ENCODE data around the gene BRCC3.
"Not testable (repeated sequence)": the region's sequence is repeated elsewhere in the genome, so short reads cannot be mapped to it uniquely, and the experiment has no call there.

Gene BRCC3

DNA sequence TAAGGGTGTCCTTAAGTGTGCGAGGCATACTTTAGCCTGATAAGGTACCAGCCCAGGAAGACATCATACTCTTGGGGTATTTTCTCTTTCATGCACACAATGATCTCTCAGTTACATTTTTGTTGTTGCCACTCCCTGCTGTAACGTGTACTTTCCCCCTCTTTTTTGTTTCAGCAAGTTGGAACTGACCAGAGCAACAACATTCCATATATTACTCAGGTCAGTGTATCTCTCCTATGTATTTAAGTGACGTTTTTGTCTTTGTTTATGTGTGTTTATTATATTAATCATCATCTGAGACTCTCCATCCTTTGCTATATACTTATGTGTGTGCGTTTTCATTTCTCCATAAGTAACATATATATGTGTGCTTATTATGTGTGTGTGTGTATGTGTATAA lies 73.6 kb downstream of the BRCC3 start:
- DNase-seq (ENCODE audit: low spot score): no peak

DNA sequence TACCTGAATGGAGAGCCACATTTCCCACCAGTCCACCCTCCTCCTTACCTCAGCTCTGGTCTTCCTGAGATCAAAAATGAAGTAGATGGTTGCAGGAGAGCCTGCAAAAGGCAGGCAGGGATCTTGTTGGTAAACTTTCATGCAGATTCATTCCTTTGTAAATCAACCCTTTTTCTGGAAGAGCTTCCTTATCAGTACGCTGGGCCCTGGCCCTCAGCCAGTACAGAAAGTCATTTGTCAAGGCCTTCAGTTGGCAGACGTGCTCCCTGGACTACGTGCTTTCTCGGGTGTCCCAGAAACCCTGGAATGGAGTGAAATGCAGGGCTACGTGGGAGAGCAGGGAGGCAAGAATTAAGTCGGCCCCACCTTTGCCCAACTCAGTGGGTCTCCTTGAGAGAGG lies 76.3 kb downstream of the BRCC3 start:
- DNase-seq (ENCODE audit: low spot score): not testable (repeated sequence)

DNA sequence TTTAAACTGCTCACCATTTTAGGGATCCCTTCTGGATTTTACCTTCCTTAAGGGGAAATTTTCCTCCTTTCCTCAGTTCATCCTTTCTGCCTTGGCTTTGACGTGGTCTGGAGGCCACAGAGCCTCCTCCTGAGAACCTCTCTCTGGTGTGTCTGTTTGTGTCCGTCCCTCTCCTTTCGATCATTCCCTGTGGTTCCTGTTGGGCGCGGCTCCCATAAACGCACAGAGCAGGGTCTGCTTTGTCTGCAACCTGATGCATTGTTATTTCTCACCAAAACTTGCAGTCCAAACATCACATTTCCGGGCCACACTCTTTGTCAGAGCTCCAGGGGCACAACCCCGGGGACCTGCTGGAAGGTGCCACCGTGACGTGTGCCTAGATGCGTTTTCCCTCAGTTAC lies 76.9 kb downstream of the BRCC3 start:
- DNase-seq (ENCODE audit: low spot score): not testable (repeated sequence)

DNA sequence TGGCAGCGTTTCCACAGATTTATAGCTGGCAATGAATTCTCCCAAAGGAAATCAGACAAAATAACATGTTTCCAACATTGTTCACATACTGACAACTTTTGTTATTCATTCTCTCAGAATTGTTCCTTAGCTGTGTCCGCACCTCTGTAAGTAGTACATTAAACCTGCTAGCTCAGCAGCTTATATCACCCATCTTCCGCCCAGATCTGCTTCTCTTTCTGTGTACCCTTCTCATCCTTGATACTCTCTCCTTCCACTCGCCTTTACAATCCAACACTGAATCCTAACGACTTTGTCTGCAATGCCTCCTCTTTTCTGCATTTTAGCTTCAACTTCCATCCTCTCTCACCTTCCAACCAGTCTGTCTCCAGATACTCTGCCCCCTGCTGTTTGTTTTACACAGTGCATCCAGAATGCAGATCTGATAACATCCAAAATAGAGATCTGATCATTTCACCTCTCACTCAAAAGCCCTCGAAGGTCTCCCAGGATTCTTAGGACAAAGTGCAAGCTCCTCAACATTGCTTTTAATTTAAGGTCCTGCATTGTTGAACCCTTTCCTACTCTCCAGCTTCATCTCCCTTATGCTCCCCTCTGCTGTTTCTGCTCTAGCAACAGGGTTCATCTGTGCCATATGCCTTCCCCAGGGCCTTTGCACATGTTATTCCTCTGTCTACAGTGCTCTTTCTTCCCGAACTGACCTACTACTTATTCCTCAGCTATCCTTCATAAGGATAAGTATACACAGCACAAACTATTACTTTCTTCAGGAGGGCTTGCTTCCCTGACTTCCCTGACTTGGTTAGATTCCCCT lies 77.6 kb downstream of the BRCC3 start:
- DNase-seq (ENCODE audit: low spot score): no peak

DNA sequence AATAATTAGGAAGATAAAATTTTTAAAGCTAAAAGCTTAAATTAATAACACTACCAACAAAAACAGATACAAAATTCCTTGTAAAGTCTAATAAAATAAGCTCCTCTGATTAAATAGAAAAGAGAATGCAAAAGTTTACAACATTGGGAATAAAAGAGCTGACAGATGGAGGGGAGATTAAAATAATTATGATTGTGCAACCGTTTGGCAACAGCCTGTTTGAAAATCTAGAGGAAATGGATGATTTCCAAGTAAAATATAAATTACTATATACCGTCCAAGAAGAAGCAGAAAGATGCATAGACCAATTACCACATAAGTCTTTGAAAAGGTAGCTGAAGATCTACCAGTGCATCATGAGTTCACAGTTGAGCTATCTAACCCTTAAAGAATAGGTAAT lies 98.6 kb downstream of the BRCC3 start:
- DNase-seq (ENCODE audit: low spot score): no peak
